ENCODE data around the gene SNX8. TPM values are rescaled to one million over a fixed set of nuclear protein-coding genes. Genes with fewer than 3 reads are reported as not detected.

The SNX8 gene
- total and polyA plus RNA-seq, 9 of the 15 experiments (the other 6 are each of a cell fraction or from before 2014, with no cell fraction given): 2.7 to 51.6 (median 16.9) TPM

DNA sequence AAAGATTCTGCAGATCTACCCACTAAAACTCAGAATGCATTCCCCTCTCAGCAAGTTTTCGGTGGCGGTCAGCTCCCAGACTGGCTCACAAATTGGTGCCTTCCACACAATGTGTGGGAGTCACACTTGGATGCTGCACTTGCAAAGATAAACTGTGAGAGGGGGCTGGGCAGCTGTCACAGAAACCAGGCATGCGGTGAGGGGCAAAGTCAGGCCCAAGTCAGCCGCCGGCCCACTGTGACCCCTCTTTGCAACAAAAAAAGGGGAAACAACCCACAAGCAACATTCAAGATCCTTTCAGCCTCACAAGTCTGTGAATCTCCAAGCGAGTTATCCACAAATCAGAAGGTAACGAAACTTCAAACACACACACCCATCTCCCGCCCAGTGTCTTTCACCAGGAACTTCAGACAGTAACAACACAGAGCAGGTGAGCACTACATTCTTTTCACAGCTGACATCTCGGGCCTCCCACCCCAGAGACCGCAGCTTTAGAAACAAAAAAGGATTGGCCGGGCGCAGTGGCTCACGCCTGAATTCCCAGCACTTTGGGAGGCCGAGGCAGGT, 32.0 kb downstream of the SNX8 start (continued):
- TF ChIP-seq, protein P1, sequence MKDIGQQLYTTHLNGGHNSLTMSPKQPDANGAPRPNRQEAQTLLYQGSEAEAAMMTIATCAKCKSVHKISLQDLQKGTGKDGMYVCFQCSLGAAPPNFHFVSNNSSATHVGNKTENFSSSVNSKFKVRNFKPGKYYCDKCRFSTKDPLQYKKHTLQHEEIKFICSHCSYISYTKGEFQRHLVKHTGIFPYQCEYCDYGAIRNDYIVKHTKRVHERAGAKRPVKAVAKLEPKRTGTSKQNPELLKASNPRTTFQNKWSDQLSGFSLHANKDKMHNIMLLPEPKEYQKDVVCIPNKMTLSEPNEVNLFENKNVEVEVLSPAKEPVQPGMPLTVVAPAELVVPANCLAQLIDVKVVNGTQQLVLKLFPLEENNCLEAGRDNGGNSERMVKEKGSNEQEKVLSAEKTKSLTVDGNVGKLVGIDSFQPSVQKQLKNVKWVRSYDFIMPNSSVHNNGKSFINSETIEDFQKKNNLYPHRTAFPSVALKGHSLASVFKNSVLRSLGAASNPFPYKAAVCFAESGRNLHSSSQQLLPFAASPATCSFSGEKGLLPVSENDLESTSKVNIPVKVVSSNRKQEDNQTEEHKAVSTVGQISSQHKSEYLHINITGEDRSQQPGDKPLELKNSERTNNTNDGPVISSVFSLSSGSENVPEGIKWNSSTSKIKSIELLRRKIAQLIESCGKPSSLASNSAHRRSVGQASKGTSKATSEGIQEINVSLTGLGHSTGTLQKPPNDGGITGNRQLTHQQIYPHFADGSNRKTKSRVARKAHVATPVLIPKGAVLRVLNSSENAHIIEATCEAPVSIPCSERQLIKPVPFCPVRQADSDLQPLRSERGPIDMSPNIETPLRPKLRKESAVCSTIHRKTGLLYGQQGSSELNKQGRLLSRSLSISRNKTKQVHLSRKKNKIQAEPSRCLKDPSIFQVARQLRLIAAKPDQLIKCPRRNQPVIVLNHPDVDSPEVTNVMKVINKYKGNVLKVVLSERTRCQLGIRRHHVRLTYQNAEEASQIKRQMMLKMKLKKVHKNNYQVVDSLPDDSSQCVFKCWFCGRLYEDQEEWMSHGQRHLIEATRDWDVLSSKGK (CRISPR knock-in tag; IDR thresholded peaks at IDR 0.05): no peak
- TF ChIP-seq, protein P2, sequence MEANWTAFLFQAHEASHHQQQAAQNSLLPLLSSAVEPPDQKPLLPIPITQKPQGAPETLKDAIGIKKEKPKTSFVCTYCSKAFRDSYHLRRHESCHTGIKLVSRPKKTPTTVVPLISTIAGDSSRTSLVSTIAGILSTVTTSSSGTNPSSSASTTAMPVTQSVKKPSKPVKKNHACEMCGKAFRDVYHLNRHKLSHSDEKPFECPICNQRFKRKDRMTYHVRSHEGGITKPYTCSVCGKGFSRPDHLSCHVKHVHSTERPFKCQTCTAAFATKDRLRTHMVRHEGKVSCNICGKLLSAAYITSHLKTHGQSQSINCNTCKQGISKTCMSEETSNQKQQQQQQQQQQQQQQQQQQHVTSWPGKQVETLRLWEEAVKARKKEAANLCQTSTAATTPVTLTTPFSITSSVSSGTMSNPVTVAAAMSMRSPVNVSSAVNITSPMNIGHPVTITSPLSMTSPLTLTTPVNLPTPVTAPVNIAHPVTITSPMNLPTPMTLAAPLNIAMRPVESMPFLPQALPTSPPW (CRISPR knock-in tag; IDR thresholded peaks at IDR 0.05): peak; percentile 57
- TF ChIP-seq, protein P3, sequence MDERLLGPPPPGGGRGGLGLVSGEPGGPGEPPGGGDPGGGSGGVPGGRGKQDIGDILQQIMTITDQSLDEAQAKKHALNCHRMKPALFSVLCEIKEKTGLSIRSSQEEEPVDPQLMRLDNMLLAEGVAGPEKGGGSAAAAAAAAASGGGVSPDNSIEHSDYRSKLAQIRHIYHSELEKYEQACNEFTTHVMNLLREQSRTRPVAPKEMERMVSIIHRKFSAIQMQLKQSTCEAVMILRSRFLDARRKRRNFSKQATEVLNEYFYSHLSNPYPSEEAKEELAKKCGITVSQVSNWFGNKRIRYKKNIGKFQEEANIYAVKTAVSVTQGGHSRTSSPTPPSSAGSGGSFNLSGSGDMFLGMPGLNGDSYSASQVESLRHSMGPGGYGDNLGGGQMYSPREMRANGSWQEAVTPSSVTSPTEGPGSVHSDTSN (CRISPR knock-in tag; IDR thresholded peaks at IDR 0.05; ENCODE audit: low read depth): no peak
- TF ChIP-seq, protein P3 (tag; conservative IDR thresholded peaks at IDR 0.05; ENCODE audit: low read depth): 0 out of 2 replicates have a peak, but pooled peaks have one; percentile 10
- TF ChIP-seq, protein P4, sequence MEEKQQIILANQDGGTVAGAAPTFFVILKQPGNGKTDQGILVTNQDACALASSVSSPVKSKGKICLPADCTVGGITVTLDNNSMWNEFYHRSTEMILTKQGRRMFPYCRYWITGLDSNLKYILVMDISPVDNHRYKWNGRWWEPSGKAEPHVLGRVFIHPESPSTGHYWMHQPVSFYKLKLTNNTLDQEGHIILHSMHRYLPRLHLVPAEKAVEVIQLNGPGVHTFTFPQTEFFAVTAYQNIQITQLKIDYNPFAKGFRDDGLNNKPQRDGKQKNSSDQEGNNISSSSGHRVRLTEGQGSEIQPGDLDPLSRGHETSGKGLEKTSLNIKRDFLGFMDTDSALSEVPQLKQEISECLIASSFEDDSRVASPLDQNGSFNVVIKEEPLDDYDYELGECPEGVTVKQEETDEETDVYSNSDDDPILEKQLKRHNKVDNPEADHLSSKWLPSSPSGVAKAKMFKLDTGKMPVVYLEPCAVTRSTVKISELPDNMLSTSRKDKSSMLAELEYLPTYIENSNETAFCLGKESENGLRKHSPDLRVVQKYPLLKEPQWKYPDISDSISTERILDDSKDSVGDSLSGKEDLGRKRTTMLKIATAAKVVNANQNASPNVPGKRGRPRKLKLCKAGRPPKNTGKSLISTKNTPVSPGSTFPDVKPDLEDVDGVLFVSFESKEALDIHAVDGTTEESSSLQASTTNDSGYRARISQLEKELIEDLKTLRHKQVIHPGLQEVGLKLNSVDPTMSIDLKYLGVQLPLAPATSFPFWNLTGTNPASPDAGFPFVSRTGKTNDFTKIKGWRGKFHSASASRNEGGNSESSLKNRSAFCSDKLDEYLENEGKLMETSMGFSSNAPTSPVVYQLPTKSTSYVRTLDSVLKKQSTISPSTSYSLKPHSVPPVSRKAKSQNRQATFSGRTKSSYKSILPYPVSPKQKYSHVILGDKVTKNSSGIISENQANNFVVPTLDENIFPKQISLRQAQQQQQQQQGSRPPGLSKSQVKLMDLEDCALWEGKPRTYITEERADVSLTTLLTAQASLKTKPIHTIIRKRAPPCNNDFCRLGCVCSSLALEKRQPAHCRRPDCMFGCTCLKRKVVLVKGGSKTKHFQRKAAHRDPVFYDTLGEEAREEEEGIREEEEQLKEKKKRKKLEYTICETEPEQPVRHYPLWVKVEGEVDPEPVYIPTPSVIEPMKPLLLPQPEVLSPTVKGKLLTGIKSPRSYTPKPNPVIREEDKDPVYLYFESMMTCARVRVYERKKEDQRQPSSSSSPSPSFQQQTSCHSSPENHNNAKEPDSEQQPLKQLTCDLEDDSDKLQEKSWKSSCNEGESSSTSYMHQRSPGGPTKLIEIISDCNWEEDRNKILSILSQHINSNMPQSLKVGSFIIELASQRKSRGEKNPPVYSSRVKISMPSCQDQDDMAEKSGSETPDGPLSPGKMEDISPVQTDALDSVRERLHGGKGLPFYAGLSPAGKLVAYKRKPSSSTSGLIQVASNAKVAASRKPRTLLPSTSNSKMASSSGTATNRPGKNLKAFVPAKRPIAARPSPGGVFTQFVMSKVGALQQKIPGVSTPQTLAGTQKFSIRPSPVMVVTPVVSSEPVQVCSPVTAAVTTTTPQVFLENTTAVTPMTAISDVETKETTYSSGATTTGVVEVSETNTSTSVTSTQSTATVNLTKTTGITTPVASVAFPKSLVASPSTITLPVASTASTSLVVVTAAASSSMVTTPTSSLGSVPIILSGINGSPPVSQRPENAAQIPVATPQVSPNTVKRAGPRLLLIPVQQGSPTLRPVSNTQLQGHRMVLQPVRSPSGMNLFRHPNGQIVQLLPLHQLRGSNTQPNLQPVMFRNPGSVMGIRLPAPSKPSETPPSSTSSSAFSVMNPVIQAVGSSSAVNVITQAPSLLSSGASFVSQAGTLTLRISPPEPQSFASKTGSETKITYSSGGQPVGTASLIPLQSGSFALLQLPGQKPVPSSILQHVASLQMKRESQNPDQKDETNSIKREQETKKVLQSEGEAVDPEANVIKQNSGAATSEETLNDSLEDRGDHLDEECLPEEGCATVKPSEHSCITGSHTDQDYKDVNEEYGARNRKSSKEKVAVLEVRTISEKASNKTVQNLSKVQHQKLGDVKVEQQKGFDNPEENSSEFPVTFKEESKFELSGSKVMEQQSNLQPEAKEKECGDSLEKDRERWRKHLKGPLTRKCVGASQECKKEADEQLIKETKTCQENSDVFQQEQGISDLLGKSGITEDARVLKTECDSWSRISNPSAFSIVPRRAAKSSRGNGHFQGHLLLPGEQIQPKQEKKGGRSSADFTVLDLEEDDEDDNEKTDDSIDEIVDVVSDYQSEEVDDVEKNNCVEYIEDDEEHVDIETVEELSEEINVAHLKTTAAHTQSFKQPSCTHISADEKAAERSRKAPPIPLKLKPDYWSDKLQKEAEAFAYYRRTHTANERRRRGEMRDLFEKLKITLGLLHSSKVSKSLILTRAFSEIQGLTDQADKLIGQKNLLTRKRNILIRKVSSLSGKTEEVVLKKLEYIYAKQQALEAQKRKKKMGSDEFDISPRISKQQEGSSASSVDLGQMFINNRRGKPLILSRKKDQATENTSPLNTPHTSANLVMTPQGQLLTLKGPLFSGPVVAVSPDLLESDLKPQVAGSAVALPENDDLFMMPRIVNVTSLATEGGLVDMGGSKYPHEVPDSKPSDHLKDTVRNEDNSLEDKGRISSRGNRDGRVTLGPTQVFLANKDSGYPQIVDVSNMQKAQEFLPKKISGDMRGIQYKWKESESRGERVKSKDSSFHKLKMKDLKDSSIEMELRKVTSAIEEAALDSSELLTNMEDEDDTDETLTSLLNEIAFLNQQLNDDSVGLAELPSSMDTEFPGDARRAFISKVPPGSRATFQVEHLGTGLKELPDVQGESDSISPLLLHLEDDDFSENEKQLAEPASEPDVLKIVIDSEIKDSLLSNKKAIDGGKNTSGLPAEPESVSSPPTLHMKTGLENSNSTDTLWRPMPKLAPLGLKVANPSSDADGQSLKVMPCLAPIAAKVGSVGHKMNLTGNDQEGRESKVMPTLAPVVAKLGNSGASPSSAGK (IDR thresholded peaks at IDR 0.05): peak; percentile 70
- TF ChIP-seq CBX2 (IDR thresholded peaks at IDR 0.05; ENCODE audit: insufficient read depth, low read length, poor library complexity, severe bottlenecking) (no peak), YBX1 (IDR thresholded peaks at IDR 0.05) (no peak)

All from K562 (cell line).